ENCODE measurements around the gene ACTN3.

ACTN3 gene

GRCh38 chr11:66523611-66524010 is 23.1 kb upstream of the ACTN3 start:
- TF ChIP-seq POLR2AphosphoS5 (IDR thresholded peaks at IDR 0.05; ENCODE audit: low read depth) (no peak), CTCF (IDR thresholded peaks at IDR 0.05; ENCODE audit: insufficient read depth, low read length) (no peak), GABPA (IDR thresholded peaks at IDR 0.05; ENCODE audit: low read depth) (no peak), SPI1 (IDR thresholded peaks at IDR 0.05; ENCODE audit: borderline replicate concordance, low read depth) (no peak), REST (IDR thresholded peaks at IDR 0.05; ENCODE audit: insufficient replicate concordance, low read depth) (no peak)

DNA sequence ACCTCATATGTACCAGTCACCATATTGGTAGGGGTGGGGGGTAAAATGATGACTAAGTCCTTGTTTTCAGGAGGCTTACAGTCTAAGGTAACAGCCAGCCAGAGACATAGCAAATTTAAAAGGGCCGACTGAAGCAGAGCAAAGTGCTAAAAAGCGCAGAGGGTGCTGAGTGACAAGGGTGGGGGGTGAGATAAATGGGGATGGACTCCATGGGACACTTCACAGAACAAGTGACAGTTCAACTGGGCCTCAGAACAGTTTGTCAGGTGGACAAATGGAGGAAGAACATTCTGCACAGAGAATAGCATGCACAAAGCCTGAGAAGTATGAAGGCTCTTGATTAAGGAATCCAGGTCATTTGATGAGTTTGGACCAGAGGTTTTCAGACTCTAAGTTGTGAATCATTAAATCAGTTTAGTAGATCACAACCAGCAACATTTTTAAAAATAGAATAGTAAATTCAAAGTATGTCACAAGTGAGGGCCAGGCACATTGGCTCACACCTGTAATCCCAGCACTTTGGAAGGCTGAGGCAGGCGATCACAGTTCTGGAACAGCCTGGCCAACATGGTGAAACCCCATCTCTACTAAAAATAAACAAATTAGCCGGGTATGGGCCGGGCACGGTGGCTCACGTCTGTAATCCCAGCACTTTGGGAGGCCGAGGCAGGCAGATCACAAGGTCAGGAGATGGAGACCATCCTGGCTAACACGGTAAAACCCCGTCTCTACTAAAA is 22.2 kb upstream of the ACTN3 start:
- Histone ChIP-seq H3K27me3 (ENCODE audit: insufficient read depth, poor library complexity, severe bottlenecking) (no peaks in the 10 kb centered on the region), H3K27ac (replicated peaks) (no peak overlapping the region), H3K4me3 (replicated peaks; ENCODE audit: insufficient read depth, low read length) (no peak overlapping the region)
- no peak for DNase-seq (ENCODE audit: low read depth in 1 of 2, low spot score in 1 of 2)
- TF ChIP-seq CTCF (IDR thresholded peaks at IDR 0.05; ENCODE audit: insufficient read depth, low read length) (no peak), REST (IDR thresholded peaks at IDR 0.05; ENCODE audit: insufficient replicate concordance, low read depth) (no peak), POLR2AphosphoS5 (IDR thresholded peaks at IDR 0.05; ENCODE audit: low read depth) (no peak), GABPA (IDR thresholded peaks at IDR 0.05; ENCODE audit: low read depth) (no peak), SPI1 (IDR thresholded peaks at IDR 0.05; ENCODE audit: borderline replicate concordance, low read depth) (no peak)

More at GRCh38 chr11:66523611-66524010, 23.1 kb upstream of the ACTN3 start:
- no peak for DNase-seq (ENCODE audit: low read depth in 1 of 2, low spot score in 1 of 2)
- no peak overlapping the region for H3K27ac ChIP-seq (replicated peaks)
- no peaks in the 10 kb centered on the region for H3K27me3 ChIP-seq (ENCODE audit: insufficient read depth, poor library complexity, severe bottlenecking)
- H3K4me3 ChIP-seq (replicated peaks; ENCODE audit: insufficient read depth, low read length): no peak overlapping the region

DNA sequence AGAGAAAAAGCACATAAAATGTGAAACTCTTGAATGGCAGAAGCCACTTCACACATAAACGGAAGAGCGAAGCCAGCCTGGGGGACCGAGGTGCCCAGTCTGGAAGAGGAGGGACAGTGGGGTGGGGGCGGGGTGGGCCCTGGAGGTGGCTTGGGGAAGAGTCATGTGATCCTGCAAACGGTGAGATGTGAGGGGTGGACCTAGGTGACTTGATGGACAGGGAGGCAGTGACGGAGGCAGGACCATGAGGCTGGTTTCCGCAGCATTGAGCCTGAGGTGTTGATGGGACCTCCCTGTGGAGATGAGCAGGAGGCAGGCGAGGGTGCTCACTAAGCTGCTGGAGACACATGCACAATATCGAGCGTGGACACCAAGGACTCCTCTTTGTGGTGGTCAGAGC is 17.6 kb upstream of the ACTN3 start:
- Histone ChIP-seq H3K27ac (replicated peaks) (no peak overlapping the region), H3K27me3 (ENCODE audit: insufficient read depth, poor library complexity, severe bottlenecking) (no peaks in the 10 kb centered on the region), H3K4me3 (replicated peaks; ENCODE audit: insufficient read depth, low read length) (no peak overlapping the region)
- TF ChIP-seq CTCF (IDR thresholded peaks at IDR 0.05; ENCODE audit: insufficient read depth, low read length): no peak
- no peak for TF ChIP-seq SPI1 (IDR thresholded peaks at IDR 0.05; ENCODE audit: borderline replicate concordance, low read depth)
- TF ChIP-seq GABPA (IDR thresholded peaks at IDR 0.05; ENCODE audit: low read depth): no peak
- no peak for TF ChIP-seq POLR2AphosphoS5 (IDR thresholded peaks at IDR 0.05; ENCODE audit: low read depth)
- TF ChIP-seq REST (IDR thresholded peaks at IDR 0.05; ENCODE audit: insufficient replicate concordance, low read depth): no peak
- DNase-seq (ENCODE audit: low read depth in 1 of 2, low spot score in 1 of 2): no peak
